OCI-LY3 (cell line): ENCODE data around the gene NOC2L.

Experiments used
- H2AFZ ChIP-seq: fragments of 200-600, 300-600 bp; shearing (Covaris generic); 2 replicates; pipeline ENCODE4 v1.6.0; 2014; ENCODE audit warnings: antibody characterized with exemption, low read depth, low read length
- H3K27ac ChIP-seq: fragments of 200-600, 300-600 bp; sonication (generic); 2 replicates; pipeline ENCODE4 v1.5.1; 2014; ENCODE audit warnings: mild to moderate bottlenecking, low read length, moderate library complexity, mixed read lengths
- H3K27me3 ChIP-seq: fragments of 200-600, 300-600 bp; sonication (generic); 2 replicates; pipeline ENCODE4 v1.6.1; 2014; ENCODE audit warnings: low read depth, low read length, mixed read lengths
- H3K36me3 ChIP-seq: fragments of 200-600, 300-600 bp; sonication (generic); replicated peaks from 2 replicates; pipeline ENCODE3; 2014; ENCODE audit warnings: low read depth, low read length, mixed read lengths
- H3K4me1 ChIP-seq: fragments of 300-600, 200-600 bp; sonication (generic); 2 replicates; pipeline ENCODE4 v1.6.1; 2014; ENCODE audit warnings: low read length, mixed read lengths
- H3K4me2 ChIP-seq: fragments of 200-600, 300-600 bp; sonication (generic); 2 replicates; pipeline ENCODE4 v1.6.1; 2014; ENCODE audit warnings: low read length, mixed read lengths
- H3K4me3 ChIP-seq: fragments of 300-600, 200-600 bp; sonication (generic); 2 replicates; pipeline ENCODE4 v1.5.1; 2014; ENCODE audit warnings: antibody characterized with exemption, mild to moderate bottlenecking, low read length, moderate library complexity
- H3K79me2 ChIP-seq: fragments of 300-600, 200-600 bp; shearing (Covaris generic); 2 replicates; pipeline ENCODE4 v1.6.1; 2014; ENCODE audit warnings: mild to moderate bottlenecking, low read length, mixed read lengths
- H3K9ac ChIP-seq: fragments of 300-600, 200-600 bp; shearing (Covaris generic); 2 replicates; pipeline ENCODE4 v1.6.0; 2014; ENCODE audit warnings: mild to moderate bottlenecking, low read length, moderate library complexity
- H3K9me3 ChIP-seq: fragments of 200-600, 300-600 bp; shearing (Covaris generic); 2 replicates; pipeline ENCODE4 v1.6.1; 2014; ENCODE audit warnings: low read length, mixed read lengths; ENCODE audit not compliant: insufficient read depth
- H4K20me1 ChIP-seq: fragments of 200-600, 300-600 bp; sonication (generic); 2 replicates; pipeline ENCODE4 v1.6.1; 2016; ENCODE audit warnings: low read length, mixed read lengths; ENCODE audit not compliant: insufficient read depth
- EZH2phosphoT487 ChIP-seq: fragments of 200-600 bp; shearing (Covaris generic); IDR thresholded peaks from 2 replicates; pipeline ENCODE4 v1.6.1; 2018; ENCODE audit warnings: antibody characterized with exemption, mixed run types, low read depth
- TF ChIP-seq, protein P1 (sequence below): fragments of 200-600, 300-600 bp; sonication (generic); IDR thresholded peaks from 2 replicates; pipeline ENCODE4 v1.5.1; 2014; ENCODE audit warnings: antibody characterized with exemption, low read length, low read depth

NOC2L gene

DNA sequence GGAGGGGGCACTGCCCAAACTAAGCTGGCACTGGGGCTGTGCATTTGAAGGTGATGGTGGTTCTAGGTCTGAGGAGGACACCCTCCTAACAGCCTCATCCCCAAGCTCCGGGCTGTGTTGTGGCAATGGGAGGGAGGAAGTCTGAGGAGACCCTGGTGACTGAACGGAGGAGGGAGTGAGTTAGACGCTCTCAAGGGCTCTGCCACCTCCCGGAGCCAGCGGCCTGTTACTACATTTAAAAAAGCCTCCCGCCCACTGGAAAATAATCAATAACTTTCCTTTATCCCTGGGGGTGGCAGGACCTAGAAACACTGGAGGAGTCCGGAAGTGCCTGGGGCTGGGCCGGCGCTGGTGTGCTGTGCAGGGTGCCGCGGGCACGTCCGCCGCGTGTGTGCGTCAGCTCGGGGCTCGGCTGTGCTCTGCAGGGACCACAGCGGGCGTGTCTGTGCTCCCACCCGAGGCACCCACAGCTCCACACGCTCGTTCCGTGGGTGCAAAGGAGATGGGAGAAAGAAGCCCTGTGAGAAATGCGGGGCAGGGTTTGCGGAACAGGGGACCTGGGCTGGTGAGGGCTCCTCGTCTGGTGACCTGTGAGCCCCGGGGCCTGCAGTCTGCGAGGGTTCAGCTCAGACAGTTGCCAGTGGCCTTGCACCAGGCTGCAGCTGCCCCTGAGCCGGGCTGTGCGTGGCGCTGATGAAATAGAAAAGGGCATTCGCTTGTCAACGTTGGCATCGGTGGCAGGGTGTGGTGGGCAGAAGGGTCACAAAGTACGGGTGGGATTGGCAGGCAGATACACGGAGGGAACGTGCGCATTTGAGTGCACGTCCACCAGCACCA is 30.0 kb downstream of the NOC2L start:
- Histone ChIP-seq H3K36me3 (no peaks in the 10 kb centered on the region), H3K4me3 (no peak overlapping the region), H2AFZ (no peak overlapping the region), H3K4me1 (no peaks in the 10 kb centered on the region), H3K79me2 (no peaks in the 10 kb centered on the region), H4K20me1 (no peaks in the 10 kb centered on the region), H3K27ac (no peak overlapping the region), H3K9me3 (no peaks in the 10 kb centered on the region), H3K9ac (no peak overlapping the region), H3K4me2 (no peak overlapping the region), H3K27me3 (peaks cover 8% of the 10 kb centered on the region; the same call in 1 of the 2 replicates)
- TF ChIP-seq, protein P1, sequence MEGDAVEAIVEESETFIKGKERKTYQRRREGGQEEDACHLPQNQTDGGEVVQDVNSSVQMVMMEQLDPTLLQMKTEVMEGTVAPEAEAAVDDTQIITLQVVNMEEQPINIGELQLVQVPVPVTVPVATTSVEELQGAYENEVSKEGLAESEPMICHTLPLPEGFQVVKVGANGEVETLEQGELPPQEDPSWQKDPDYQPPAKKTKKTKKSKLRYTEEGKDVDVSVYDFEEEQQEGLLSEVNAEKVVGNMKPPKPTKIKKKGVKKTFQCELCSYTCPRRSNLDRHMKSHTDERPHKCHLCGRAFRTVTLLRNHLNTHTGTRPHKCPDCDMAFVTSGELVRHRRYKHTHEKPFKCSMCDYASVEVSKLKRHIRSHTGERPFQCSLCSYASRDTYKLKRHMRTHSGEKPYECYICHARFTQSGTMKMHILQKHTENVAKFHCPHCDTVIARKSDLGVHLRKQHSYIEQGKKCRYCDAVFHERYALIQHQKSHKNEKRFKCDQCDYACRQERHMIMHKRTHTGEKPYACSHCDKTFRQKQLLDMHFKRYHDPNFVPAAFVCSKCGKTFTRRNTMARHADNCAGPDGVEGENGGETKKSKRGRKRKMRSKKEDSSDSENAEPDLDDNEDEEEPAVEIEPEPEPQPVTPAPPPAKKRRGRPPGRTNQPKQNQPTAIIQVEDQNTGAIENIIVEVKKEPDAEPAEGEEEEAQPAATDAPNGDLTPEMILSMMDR: no peak
- TF ChIP-seq EZH2phosphoT487: no peak

- Histone ChIP-seq H3K9me3 (no peaks in the 10 kb centered on the region), H3K27ac (no peak overlapping the region), H3K27me3 (peaks cover 8% of the 10 kb centered on the region; the same call in 1 of the 2 replicates), H3K79me2 (no peaks in the 10 kb centered on the region), H3K4me1 (no peaks in the 10 kb centered on the region), H2AFZ (no peak overlapping the region), H3K9ac (no peak overlapping the region), H4K20me1 (no peaks in the 10 kb centered on the region), H3K36me3 (no peaks in the 10 kb centered on the region), H3K4me3 (no peak overlapping the region), H3K4me2 (no peak overlapping the region)
- TF ChIP-seq EZH2phosphoT487: no peak
- TF ChIP-seq, protein P1: no peak
These were observed 31.3 kb downstream of the NOC2L start for GRCh38 chr1:927748-928147.

DNA sequence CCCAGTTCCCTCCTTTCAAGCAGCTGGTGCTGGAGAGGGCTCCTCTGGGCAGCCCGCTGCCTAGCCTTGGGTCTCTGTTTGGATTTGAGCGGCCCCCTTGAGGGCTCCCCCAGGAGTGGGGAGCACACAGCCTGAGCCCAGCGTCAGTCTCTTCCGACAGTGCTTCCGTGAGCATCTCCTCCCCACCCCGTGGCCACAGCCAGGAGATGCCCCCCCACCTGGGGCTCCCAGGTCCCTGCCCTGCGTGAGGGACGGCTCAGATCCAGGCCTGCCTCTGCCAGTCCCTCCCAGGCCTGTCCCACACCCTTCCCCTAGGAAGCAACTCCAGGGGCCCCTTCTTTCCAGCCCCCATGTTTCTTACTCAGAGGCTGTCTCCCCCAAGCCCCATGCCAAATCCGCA is 31.8 kb downstream of the NOC2L start:
- TF ChIP-seq, protein P1: no peak
- no peaks in the 10 kb centered on the region for H4K20me1 ChIP-seq

GRCh38 chr1:925561-926421 is 33.3 kb downstream of the NOC2L start:
- no peaks in the 10 kb centered on the region for H3K36me3 ChIP-seq
- H3K4me3 ChIP-seq: no peak overlapping the region
- H4K20me1 ChIP-seq: no peaks in the 10 kb centered on the region
- 0 out of 2 replicates have a peak, but pooled peaks cover 8% of the 10 kb centered on the region for H3K27me3 ChIP-seq
- no peak overlapping the region for H3K9ac ChIP-seq
- no peak overlapping the region for H2AFZ ChIP-seq
- no peaks in the 10 kb centered on the region for H3K79me2 ChIP-seq
- H3K9me3 ChIP-seq: no peaks in the 10 kb centered on the region
- H3K27ac ChIP-seq: no peak overlapping the region
- no peak for TF ChIP-seq EZH2phosphoT487
- TF ChIP-seq, protein P1: no peak
- H3K4me2 ChIP-seq: no peak overlapping the region
- 0 out of 2 replicates have a peak, but pooled peaks cover 4% of the 10 kb centered on the region for H3K4me1 ChIP-seq

More for the DNA sequence above, 31.8 kb downstream of the NOC2L start:
- Histone ChIP-seq H3K9ac (no peak overlapping the region), H3K36me3 (no peaks in the 10 kb centered on the region), H3K4me1 (no peaks in the 10 kb centered on the region), H3K27me3 (peaks cover 8% of the 10 kb centered on the region; the same call in 1 of the 2 replicates), H3K4me3 (no peak overlapping the region), H3K9me3 (no peaks in the 10 kb centered on the region), H3K27ac (no peak overlapping the region), H3K79me2 (no peaks in the 10 kb centered on the region), H3K4me2 (no peak overlapping the region), H2AFZ (no peak overlapping the region)
